GM12878 (cell line): ENCODE measurements around the gene LMO3.

Experiments
- CTCF ChIP-seq, 3 experiments: IDR thresholded peaks in 2 of 3; conservative IDR thresholded peaks in 1 of 3; 2 replicates each; pipeline ENCODE4 v1.5.1; 2011; ENCODE audit warnings: low read depth in 3 of 3, low read length in 3 of 3, mild to moderate bottlenecking in 3 of 3, control low read depth in 2 of 3, moderate library complexity in 2 of 3, inconsistent platforms in 1 of 3, mixed read lengths in 1 of 3; ENCODE audit not compliant: control insufficient read depth in 2 of 3, insufficient read depth in 1 of 3; ENCODE audit errors: extremely low read depth in 1 of 3
- EP300 ChIP-seq, 2 experiments: fragments of 150-350 bp in 1 of 2; IDR thresholded peaks; 2 replicates each; pipeline ENCODE4 v1.6.1; 2011 to 2012; ENCODE audit warnings: low read depth in 2 of 2, low read length in 2 of 2, borderline replicate concordance in 1 of 2, improper control_type of control experiment in 1 of 2, inconsistent platforms in 1 of 2; ENCODE audit not compliant: control insufficient read depth in 1 of 2
- FOXM1 ChIP-seq: IDR thresholded peaks from 2 replicates; pipeline ENCODE4 v1.6.1; 2012; ENCODE audit warnings: low read depth, mild to moderate bottlenecking, inconsistent platforms, low read length, moderate library complexity
- MXI1 ChIP-seq: fragments of 150-350 bp; IDR thresholded peaks from 2 replicates; pipeline ENCODE4 v1.6.1; 2011; ENCODE audit warnings: low read depth, mild to moderate bottlenecking, inconsistent platforms, low read length, improper control_type of control experiment
- POLR2A ChIP-seq: IDR thresholded peaks from 2 replicates; pipeline ENCODE4 v1.6.1; 2011; ENCODE audit warnings: low read depth, mild to moderate bottlenecking, low read length
- RB1 ChIP-seq: fragments of 450-650 bp; formaldehyde crosslinking; IDR thresholded peaks from 2 replicates; pipeline ENCODE4 v1.6.1; 2017; ENCODE audit warnings: mild to moderate bottlenecking, borderline replicate concordance
- STAT1 ChIP-seq: fragments of 450-650 bp; conservative IDR thresholded peaks from 2 replicates; pipeline ENCODE4 v1.6.1; 2014; ENCODE audit warnings: antibody characterized with exemption, mild to moderate bottlenecking

GRCh38 chr12:16545836-16546235, 60.1 kb downstream of the LMO3 start:
- TF ChIP-seq CTCF (IDR thresholded peaks at IDR 0.05 in 2 of 3, conservative IDR thresholded peaks at IDR 0.05 in 1 of 3; ENCODE audit: control insufficient read depth in 2 of 3, extremely low read depth in 1 of 3, insufficient read depth in 1 of 3, low read depth in 3 of 3, low read length in 3 of 3) (no peak), EP300 (IDR thresholded peaks at IDR 0.05; ENCODE audit: borderline replicate concordance in 1 of 2, control insufficient read depth in 1 of 2, low read depth in 2 of 2, low read length in 2 of 2) (no peak), POLR2A (no peak), STAT1 (no peak), FOXM1 (no peak), MXI1 (no peak), RB1 (no peak)
